ENCODE measurements around the gene RASGRF1. TPM values are rescaled to one million over a fixed set of nuclear protein-coding genes. Genes with fewer than 3 reads are reported as not detected.

The RASGRF1 gene
- total RNA-seq, 2 donors from 2014 or later = 0.09 to 1.1 TPM

GRCh38 chr15:79046691-79047404 lies 43.7 kb downstream of the RASGRF1 start:
- H3K9me3 ChIP-seq = no peaks in the 10 kb centered on the region
- TF ChIP-seq POLR2A (IDR thresholded peaks at IDR 0.05) = no peak
- TF ChIP-seq CTCF (IDR thresholded peaks at IDR 0.05) = no peak
- no peak for TF ChIP-seq POLR2AphosphoS5 (IDR thresholded peaks at IDR 0.05)
- H3K36me3 ChIP-seq = no peaks in the 10 kb centered on the region
- H3K27me3 ChIP-seq (replicated peaks; ENCODE audit: insufficient read depth) = no peaks in the 10 kb centered on the region
- no peak overlapping the region for H3K27ac ChIP-seq
- WGBS = 88% methylated on average over 19 of the region's 19 CpGs
- no peak overlapping the region for H3K4me3 ChIP-seq
- DNase-seq (ENCODE audit: low spot score) = no peak
- intact Hi-C loops (cut with DNase I) = no loop called here
- H3K4me1 ChIP-seq (replicated peaks) = no peaks in the 10 kb centered on the region

GRCh38 chr15:79045041-79045440 lies 45.5 kb downstream of the RASGRF1 start:
- Histone ChIP-seq H3K27ac (no peak overlapping the region), H3K27me3 (replicated peaks; ENCODE audit: insufficient read depth) (no peaks in the 10 kb centered on the region), H3K4me3 (no peak overlapping the region), H3K36me3 (no peaks in the 10 kb centered on the region), H3K4me1 (replicated peaks) (no peaks in the 10 kb centered on the region), H3K9me3 (no peaks in the 10 kb centered on the region)
- TF ChIP-seq POLR2A (IDR thresholded peaks at IDR 0.05) (no peak), CTCF (IDR thresholded peaks at IDR 0.05) (no peak), POLR2AphosphoS5 (IDR thresholded peaks at IDR 0.05) (no peak)
- DNase-seq (ENCODE audit: low spot score) = no peak
- 57% methylated on average over 1 of the region's 1 CpG for WGBS
- intact Hi-C loops (cut with DNase I) = no loop called here

- TF ChIP-seq CTCF (IDR thresholded peaks at IDR 0.05) (no peak), POLR2AphosphoS5 (IDR thresholded peaks at IDR 0.05) (no peak), POLR2A (IDR thresholded peaks at IDR 0.05) (no peak)
- intact Hi-C loops (cut with DNase I) = no loop called here
- no peaks in the 10 kb centered on the region for H3K4me1 ChIP-seq (replicated peaks)
- 81% methylated on average over 2 of the region's 2 CpGs for WGBS
- DNase-seq (ENCODE audit: low spot score) = no peak
- H3K27ac ChIP-seq = no peak overlapping the region
- H3K27me3 ChIP-seq (replicated peaks; ENCODE audit: insufficient read depth) = no peaks in the 10 kb centered on the region
- H3K4me3 ChIP-seq = no peak overlapping the region
- no peaks in the 10 kb centered on the region for H3K36me3 ChIP-seq
- H3K9me3 ChIP-seq = no peaks in the 10 kb centered on the region
Observed at GRCh38 chr15:79042213-79042928, 48.2 kb downstream of the RASGRF1 start.

GRCh38 chr15:79041601-79042168 lies 48.9 kb downstream of the RASGRF1 start:
- intact Hi-C loops (cut with DNase I) = no loop called here
- DNase-seq (ENCODE audit: low spot score) = no peak
- no peaks in the 10 kb centered on the region for H3K36me3 ChIP-seq
- 74% methylated on average over 4 of the region's 4 CpGs for WGBS
- H3K4me3 ChIP-seq = no peak overlapping the region
- H3K4me1 ChIP-seq (replicated peaks) = no peaks in the 10 kb centered on the region
- H3K9me3 ChIP-seq = no peaks in the 10 kb centered on the region
- no peaks in the 10 kb centered on the region for H3K27me3 ChIP-seq (replicated peaks; ENCODE audit: insufficient read depth)
- no peak overlapping the region for H3K27ac ChIP-seq
- no peak for TF ChIP-seq POLR2A (IDR thresholded peaks at IDR 0.05)
- no peak for TF ChIP-seq POLR2AphosphoS5 (IDR thresholded peaks at IDR 0.05)
- no peak for TF ChIP-seq CTCF (IDR thresholded peaks at IDR 0.05)

All from prostate gland (tissue), 2 donors.